Left ventricle myocardium inferior (tissue), 1 donor: ENCODE data around the gene SMYD3. TPM values are rescaled to one million over a fixed set of nuclear protein-coding genes. Genes with fewer than 3 reads are reported as not detected.

Experiments used
- DNase-seq: peaks from one replicate; pipeline ENCODE4 v3.0.0-alpha.2; 2020
- H3K27ac ChIP-seq: fragments of 200-600 bp; replicated peaks from 2 replicates; pipeline ENCODE4 v1.8.0; 2021
- H3K27me3 ChIP-seq: fragments of 200-600 bp; 2 replicates; pipeline ENCODE4 v1.8.0; 2021; ENCODE audit warnings: low read depth
- H3K36me3 ChIP-seq: fragments of 200-600 bp; 2 replicates; pipeline ENCODE4 v1.8.0; 2021
- H3K4me1 ChIP-seq: fragments of 200-600 bp; 2 replicates; pipeline ENCODE4 v1.8.0; 2021
- H3K4me3 ChIP-seq: fragments of 200-600 bp; 2 replicates; pipeline ENCODE4 v1.8.0; 2021; ENCODE audit warnings: mild to moderate bottlenecking, moderate library complexity
- H3K9me3 ChIP-seq: fragments of 200-600 bp; replicated peaks from 2 replicates; pipeline ENCODE4 v1.8.0; 2021
- CTCF ChIP-seq: fragments of 200-600 bp; IDR thresholded peaks from 2 replicates; pipeline ENCODE4 v1.8.0; 2021; ENCODE audit warnings: antibody characterized with exemption, mild to moderate bottlenecking, borderline replicate concordance
- intact Hi-C: fragments of 100-400 bp; cut with micrococcal nuclease; formaldehyde crosslinking; loops from one replicate; pipeline ENCODE4 v1.11.0; 2022
- total RNA-seq: library from RNA; stranded (reverse); fragmentation: NEBNext Ultra II Directional; extraction: Animal tissue kit (Norgen Biotek cat#: 25700); gene quantifications from one replicate; pipeline ENCODE4 v1.2.1, GENCODE V29; 2021
- donor health status: DM: no; HTN: yes; CAD: no; lungs with severe emphysema.

The SMYD3 gene
- total RNA-seq, 1 donor from 2014 or later, result 9.9 TPM

- H3K4me1 ChIP-seq, result peaks cover 35% of the 10 kb centered on the region
- H3K27ac ChIP-seq, result no peak overlapping the region
- H3K4me3 ChIP-seq, result no peak overlapping the region
- H3K36me3 ChIP-seq, result no peaks in the 10 kb centered on the region
- no peak for DNase-seq
- H3K9me3 ChIP-seq, result no peaks in the 10 kb centered on the region
- H3K27me3 ChIP-seq, result no peaks in the 10 kb centered on the region
- TF ChIP-seq CTCF, result no peak
- intact Hi-C loops, result no loop called here
These were observed 628.5 kb downstream of the SMYD3 start for GRCh38 chr1:245878585-245878984.

GRCh38 chr1:245877976-245878375, 629.1 kb downstream of the SMYD3 start:
- H3K36me3 ChIP-seq, result no peaks in the 10 kb centered on the region
- no peak for TF ChIP-seq CTCF
- no peaks in the 10 kb centered on the region for H3K27me3 ChIP-seq
- no peak overlapping the region for H3K27ac ChIP-seq
- intact Hi-C loops, result no loop called here
- peaks cover 37% of the 10 kb centered on the region for H3K4me1 ChIP-seq
- H3K9me3 ChIP-seq, result no peaks in the 10 kb centered on the region
- no peak for DNase-seq
- no peak overlapping the region for H3K4me3 ChIP-seq

DNA sequence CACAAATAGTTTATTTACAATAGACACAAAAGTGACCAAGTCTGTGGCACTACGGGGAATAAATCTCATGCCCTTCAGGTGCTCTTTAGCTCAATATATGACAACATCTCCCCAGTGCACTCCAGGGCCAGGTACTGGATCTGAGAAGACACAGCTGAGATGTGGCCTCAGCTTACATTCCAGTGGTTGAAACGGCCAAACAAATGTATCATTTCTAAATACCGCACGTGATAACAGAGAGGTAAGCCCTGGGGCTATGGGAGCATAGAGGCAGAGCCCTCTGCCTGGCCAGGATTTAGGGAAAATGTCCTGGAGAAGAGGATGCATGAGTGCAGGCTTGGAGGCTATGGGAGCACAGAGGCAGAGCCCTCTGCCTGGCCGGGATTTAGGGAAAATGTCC, 630.5 kb downstream of the SMYD3 start:
- Histone ChIP-seq H3K9me3 (no peaks in the 10 kb centered on the region), H3K4me1 (peaks cover 37% of the 10 kb centered on the region), H3K27me3 (no peaks in the 10 kb centered on the region), H3K36me3 (no peaks in the 10 kb centered on the region), H3K4me3 (no peak overlapping the region), H3K27ac (no peak overlapping the region)
- DNase-seq, result no peak
- intact Hi-C loops, result no loop called here
- TF ChIP-seq CTCF, result no peak

DNA sequence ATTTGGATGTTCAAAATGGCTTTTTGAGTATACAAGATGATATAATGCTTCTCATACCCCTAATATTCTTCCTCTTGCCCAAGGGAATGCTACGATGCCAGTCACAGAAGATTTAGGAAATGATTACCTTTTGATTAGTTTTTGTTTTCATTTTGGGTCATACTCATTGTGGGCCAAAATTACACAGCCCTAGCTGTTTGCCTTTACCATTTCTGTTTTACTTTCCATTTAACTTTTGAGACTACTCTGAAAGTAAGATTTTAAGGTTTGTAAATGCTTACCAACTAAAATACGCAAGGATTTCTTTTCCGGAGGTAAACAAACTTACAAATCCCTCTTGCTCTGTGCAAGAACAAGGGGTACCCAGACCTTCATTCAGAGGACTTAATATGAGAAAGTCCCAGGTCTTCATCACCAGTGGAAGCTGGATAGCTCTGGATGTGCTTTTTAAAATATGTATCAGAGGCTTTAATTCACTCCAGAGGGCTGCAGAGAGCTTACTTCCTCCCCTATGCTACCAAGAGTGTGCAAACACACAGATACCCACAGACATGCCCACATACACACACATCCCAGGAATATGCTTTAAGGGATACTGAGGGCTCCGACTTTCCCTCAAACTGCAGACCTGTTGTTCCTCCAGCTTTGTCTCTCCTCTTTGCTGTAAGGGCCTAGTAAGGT, 631.4 kb downstream of the SMYD3 start:
- intact Hi-C loops, result no loop called here

DNA sequence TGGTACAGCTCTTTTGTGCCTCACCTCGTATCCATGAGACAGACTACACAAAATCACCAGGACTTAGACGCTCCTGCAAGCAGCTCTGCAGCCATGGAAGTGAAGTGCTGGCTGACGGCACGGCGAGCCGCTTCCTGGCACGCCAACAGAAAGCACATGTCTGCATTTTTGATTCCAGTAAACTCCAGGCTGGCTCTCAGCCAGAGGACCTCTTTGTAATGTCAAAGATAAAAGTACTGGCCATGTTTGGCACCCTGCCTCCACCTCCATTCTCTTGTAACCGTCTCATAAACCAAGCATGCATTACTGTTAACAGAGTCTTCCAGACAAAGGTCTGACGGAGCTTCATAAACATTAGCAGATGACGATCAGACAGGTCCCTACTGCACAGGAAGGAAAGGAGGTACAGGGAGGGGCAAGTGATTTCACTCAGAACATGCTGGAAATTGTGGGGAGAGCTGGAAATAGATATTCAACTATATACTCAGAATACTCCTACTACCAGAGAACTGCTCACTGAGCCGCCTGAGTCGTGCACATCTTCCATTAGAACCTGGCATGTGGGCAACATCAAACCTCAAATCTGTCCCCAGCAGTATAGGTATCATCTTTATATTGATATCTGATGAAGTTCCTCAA, 632.0 kb downstream of the SMYD3 start:
- no peaks in the 10 kb centered on the region for H3K27me3 ChIP-seq
- TF ChIP-seq CTCF, result no peak
- peak overlapping the region; percentile 73 for H3K27ac ChIP-seq
- intact Hi-C loops, result no loop called here
- peak; percentile 83 for DNase-seq
- no peaks in the 10 kb centered on the region for H3K9me3 ChIP-seq
- H3K4me3 ChIP-seq, result peak overlapping the region; percentile 36
- no peaks in the 10 kb centered on the region for H3K36me3 ChIP-seq
- H3K4me1 ChIP-seq, result peaks cover 37% of the 10 kb centered on the region

More for the DNA sequence above, 631.4 kb downstream of the SMYD3 start:
- Histone ChIP-seq H3K4me3 (peak overlapping the region; percentile 36), H3K27ac (peak overlapping the region; percentile 73), H3K4me1 (peaks cover 37% of the 10 kb centered on the region), H3K27me3 (no peaks in the 10 kb centered on the region), H3K9me3 (no peaks in the 10 kb centered on the region), H3K36me3 (no peaks in the 10 kb centered on the region)
- DNase-seq, result no peak
- TF ChIP-seq CTCF, result no peak
